ENCODE measurements around the gene BTBD7. TPM values are rescaled to one million over a fixed set of nuclear protein-coding genes. Genes with fewer than 3 reads are reported as not detected.

Gene BTBD7
- total RNA-seq, 1 donor from 2014 or later, result 28.5 TPM

DNA sequence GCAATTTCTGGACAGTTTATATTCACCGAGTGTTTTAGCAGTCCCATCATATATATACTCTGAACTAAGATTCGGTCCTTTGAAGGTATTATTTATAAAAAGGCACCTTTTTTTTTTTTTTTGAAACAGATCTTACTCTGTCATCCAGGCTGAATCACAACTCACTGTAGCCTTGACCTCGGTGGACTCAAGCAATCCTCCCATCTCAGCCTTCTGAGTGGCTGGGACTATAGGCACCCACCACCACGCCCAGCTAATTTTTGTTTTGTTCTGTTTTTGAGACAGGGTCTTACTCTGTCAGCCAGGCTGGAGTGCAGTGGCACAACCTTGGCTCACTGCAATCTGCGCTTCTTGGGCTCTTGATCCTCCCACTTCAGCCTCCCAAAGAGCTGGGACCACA is 52.1 kb downstream of the BTBD7 start:
- intact Hi-C loops (cut with DNase I), result no loop called here
- no peaks in the 10 kb centered on the region for H3K27me3 ChIP-seq
- TF ChIP-seq, protein P1, sequence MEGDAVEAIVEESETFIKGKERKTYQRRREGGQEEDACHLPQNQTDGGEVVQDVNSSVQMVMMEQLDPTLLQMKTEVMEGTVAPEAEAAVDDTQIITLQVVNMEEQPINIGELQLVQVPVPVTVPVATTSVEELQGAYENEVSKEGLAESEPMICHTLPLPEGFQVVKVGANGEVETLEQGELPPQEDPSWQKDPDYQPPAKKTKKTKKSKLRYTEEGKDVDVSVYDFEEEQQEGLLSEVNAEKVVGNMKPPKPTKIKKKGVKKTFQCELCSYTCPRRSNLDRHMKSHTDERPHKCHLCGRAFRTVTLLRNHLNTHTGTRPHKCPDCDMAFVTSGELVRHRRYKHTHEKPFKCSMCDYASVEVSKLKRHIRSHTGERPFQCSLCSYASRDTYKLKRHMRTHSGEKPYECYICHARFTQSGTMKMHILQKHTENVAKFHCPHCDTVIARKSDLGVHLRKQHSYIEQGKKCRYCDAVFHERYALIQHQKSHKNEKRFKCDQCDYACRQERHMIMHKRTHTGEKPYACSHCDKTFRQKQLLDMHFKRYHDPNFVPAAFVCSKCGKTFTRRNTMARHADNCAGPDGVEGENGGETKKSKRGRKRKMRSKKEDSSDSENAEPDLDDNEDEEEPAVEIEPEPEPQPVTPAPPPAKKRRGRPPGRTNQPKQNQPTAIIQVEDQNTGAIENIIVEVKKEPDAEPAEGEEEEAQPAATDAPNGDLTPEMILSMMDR (IDR thresholded peaks at IDR 0.05), result no peak
- TF ChIP-seq POLR2AphosphoS5 (IDR thresholded peaks at IDR 0.05; ENCODE audit: insufficient read depth in 1 of 2, low read depth in 1 of 2), result no peak
- no peak for TF ChIP-seq POLR2A (IDR thresholded peaks at IDR 0.05)
- H3K36me3 ChIP-seq, result no peaks in the 10 kb centered on the region
- DNase-seq (ENCODE audit: extremely low spot score in 2 of 2), result no peak
- H3K27ac ChIP-seq, result no peak overlapping the region
- no peaks in the 10 kb centered on the region for H3K9me3 ChIP-seq
- no peaks in the 10 kb centered on the region for H3K4me1 ChIP-seq
- H3K4me3 ChIP-seq, result no peak overlapping the region

DNA sequence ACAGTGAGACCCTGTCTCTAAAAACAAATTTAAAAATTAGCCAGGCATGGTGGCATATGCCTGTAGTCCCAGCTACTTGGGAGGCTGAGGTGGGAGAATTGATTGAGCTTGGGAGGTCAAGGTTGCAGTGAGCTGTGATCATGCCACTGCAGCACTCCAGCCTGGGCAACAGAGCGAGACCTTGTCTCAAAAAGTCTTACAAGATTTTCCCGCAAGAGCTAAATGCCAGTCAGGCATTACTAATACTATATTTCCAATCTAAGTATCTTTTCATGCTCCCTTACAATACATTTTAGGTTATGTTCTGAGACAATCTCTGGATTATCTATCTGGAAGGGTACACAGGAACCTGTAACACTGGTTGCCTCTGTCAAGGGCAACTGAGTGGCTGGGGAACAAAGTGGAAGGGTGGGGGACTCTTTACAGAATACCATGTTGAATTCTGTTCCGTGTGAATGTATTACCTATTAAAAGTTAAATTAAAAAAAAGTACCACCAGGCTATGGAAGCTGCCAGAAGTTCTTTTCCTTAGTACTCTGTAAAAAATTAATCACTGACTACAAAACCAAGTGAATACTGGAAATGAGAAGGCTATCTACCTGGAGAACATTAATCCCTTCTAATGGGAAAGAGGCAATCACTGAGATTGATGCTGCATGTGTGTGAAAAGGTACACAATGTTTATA is 56.7 kb downstream of the BTBD7 start:
- H3K27me3 ChIP-seq, result no peaks in the 10 kb centered on the region
- intact Hi-C loops (cut with DNase I), result no loop called here
- H3K27ac ChIP-seq, result no peak overlapping the region
- DNase-seq (ENCODE audit: extremely low spot score in 2 of 2), result no peak
- H3K4me3 ChIP-seq, result no peak overlapping the region
- H3K36me3 ChIP-seq, result no peaks in the 10 kb centered on the region
- no peaks in the 10 kb centered on the region for H3K9me3 ChIP-seq
- TF ChIP-seq, protein P1 (IDR thresholded peaks at IDR 0.05), result no peak
- TF ChIP-seq POLR2A (IDR thresholded peaks at IDR 0.05), result no peak
- TF ChIP-seq POLR2AphosphoS5 (IDR thresholded peaks at IDR 0.05; ENCODE audit: insufficient read depth in 1 of 2, low read depth in 1 of 2), result no peak
- peaks cover 6% of the 10 kb centered on the region for H3K4me1 ChIP-seq

DNA sequence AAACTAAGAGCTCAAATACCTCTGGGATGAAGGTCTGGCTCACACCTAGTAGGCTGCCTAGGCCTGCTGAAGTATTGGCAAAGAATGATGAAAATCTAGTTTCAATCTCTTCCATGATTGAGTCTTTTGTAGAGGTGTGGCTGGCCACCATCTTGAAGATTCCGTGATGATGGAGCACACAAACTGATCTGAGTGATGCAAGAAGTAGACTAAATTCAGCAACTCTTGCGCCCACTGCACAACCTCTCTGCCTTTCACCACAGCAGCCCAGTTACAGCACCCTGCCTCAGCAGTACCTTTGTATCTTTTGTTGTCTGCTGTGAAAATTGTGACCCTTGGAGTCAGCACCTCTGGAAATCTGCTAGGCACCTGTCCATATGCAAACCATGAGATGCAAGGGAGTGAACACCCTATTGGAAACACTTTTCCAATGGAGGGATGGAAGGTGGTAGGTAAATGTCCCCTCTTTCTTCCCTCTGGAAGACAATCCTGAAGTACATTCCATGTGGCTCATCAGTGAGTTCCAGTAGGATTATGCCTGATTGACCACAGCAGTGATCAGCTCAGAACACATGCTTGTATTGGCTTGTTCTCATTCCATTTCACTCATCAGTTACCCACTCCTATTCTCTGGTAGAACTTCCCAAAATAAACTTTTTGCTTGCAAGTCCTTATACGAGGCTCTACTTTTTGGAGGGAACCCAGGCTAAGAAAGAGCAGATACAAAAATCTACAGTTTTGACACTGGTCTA is 58.6 kb downstream of the BTBD7 start:
- Histone ChIP-seq H3K4me1 (peaks cover 16% of the 10 kb centered on the region), H3K9me3 (no peaks in the 10 kb centered on the region)

DNA sequence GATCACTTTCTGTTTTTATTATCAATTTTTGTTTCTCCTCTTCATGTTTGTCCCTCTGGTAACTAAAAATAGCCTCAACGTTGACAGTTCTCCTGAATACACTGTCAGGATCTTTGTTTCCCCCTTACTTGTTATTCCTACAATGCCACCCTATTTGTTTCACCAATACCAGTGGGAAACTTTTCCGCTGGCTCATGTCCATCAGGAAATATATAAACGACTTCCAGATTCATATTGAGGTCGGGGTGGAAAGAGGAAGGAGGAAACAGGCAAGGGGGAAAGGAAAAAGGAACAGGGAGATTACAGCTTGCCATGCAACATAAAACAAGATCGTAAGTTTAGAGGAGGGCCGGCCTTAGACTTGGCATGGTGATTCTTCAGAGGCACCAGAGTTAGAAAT is 61.7 kb downstream of the BTBD7 start:
- peaks cover 16% of the 10 kb centered on the region for H3K4me1 ChIP-seq
- no peaks in the 10 kb centered on the region for H3K36me3 ChIP-seq
- no peak for TF ChIP-seq POLR2AphosphoS5 (IDR thresholded peaks at IDR 0.05; ENCODE audit: insufficient read depth in 1 of 2, low read depth in 1 of 2)
- no peak for TF ChIP-seq POLR2A (IDR thresholded peaks at IDR 0.05)
- TF ChIP-seq, protein P1 (IDR thresholded peaks at IDR 0.05), result no peak
- DNase-seq (ENCODE audit: extremely low spot score in 2 of 2), result no peak
- no peak overlapping the region for H3K27ac ChIP-seq
- intact Hi-C loops (cut with DNase I), result no loop called here
- H3K9me3 ChIP-seq, result no peaks in the 10 kb centered on the region
- H3K4me3 ChIP-seq, result no peak overlapping the region
- H3K27me3 ChIP-seq, result no peaks in the 10 kb centered on the region

More for the DNA sequence above, 58.6 kb downstream of the BTBD7 start:
- H3K4me3 ChIP-seq, result no peak overlapping the region
- TF ChIP-seq, protein P1 (IDR thresholded peaks at IDR 0.05), result no peak
- TF ChIP-seq POLR2A (IDR thresholded peaks at IDR 0.05) (no peak), POLR2AphosphoS5 (IDR thresholded peaks at IDR 0.05; ENCODE audit: insufficient read depth in 1 of 2, low read depth in 1 of 2) (no peak)
- no peaks in the 10 kb centered on the region for H3K36me3 ChIP-seq
- no peak for DNase-seq (ENCODE audit: extremely low spot score in 2 of 2)
- intact Hi-C loops (cut with DNase I), result no loop called here
- no peak overlapping the region for H3K27ac ChIP-seq
- H3K27me3 ChIP-seq, result no peaks in the 10 kb centered on the region

All from vagina (tissue), 2 donors.